Loucy (cell line): ENCODE data around the gene DUSP23.

Source experiments
- EZH2phosphoT487 ChIP-seq: fragments of 200-600 bp; IDR thresholded peaks from 2 replicates; pipeline ENCODE4 v1.6.1; 2018; ENCODE audit warnings: antibody characterized with exemption, mild to moderate bottlenecking, moderate library complexity, borderline replicate concordance
- TF ChIP-seq, protein P1 (sequence below): fragments of 200-600 bp; sonication (generic); conservative IDR thresholded peaks from 2 replicates; pipeline ENCODE4 v1.5.1; 2014; ENCODE audit warnings: mild to moderate bottlenecking, antibody characterized with exemption, low read length

DNA sequence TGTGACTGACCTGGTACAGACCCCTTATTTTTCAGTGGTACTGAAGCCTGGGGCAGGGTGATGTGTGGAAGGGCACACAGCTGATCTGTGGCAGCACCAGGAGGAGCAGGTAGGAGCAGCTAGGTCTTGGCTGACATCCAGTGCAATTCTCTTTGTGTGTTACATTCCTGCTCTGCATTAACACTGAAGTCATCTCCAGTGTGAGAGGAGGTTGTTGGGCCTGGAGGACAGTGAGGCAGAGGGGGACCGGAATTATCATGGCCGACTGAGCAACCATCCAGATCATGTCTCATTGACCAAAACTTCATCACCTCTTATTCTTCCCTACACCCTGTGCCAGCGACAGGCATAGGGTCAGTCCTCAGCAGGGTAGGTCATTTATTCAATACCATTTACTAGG is 47.4 kb downstream of the DUSP23 start:
- TF ChIP-seq, protein P1, sequence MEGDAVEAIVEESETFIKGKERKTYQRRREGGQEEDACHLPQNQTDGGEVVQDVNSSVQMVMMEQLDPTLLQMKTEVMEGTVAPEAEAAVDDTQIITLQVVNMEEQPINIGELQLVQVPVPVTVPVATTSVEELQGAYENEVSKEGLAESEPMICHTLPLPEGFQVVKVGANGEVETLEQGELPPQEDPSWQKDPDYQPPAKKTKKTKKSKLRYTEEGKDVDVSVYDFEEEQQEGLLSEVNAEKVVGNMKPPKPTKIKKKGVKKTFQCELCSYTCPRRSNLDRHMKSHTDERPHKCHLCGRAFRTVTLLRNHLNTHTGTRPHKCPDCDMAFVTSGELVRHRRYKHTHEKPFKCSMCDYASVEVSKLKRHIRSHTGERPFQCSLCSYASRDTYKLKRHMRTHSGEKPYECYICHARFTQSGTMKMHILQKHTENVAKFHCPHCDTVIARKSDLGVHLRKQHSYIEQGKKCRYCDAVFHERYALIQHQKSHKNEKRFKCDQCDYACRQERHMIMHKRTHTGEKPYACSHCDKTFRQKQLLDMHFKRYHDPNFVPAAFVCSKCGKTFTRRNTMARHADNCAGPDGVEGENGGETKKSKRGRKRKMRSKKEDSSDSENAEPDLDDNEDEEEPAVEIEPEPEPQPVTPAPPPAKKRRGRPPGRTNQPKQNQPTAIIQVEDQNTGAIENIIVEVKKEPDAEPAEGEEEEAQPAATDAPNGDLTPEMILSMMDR, result no peak
- no peak for TF ChIP-seq EZH2phosphoT487
